SK-N-DZ (cell line): ENCODE measurements around the gene PRKACA.
"Not testable (repeated sequence)": the region's sequence is repeated elsewhere in the genome, so short reads cannot be mapped to it uniquely, and the experiment has no call there.

Source experiments
- DNase-seq: peaks from one replicate; pipeline ENCODE4 v3.0.0-alpha.2; 2015; ENCODE audit warnings: low spot score

PRKACA gene

DNA sequence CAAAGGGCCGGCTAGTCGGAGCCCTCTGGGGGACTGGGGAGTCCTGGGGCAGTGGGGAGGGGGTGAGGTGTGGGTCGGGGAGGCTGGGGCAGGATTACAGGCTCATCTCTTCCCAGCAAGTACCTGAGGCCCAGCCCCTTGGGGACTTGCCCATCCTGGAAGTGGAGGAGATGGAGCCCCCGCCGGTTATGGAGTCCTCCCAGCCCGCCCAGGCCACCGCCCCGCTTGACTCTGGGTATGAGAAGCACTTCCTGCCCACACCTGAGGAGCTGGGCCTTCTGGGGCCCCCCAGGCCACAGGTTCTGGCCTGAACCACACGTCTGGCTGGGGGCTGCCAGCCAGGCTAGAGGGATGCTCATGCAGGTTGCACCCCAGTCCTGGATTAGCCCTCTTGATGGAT lies 65.6 kb downstream of the PRKACA start:
- no peak for DNase-seq

DNA sequence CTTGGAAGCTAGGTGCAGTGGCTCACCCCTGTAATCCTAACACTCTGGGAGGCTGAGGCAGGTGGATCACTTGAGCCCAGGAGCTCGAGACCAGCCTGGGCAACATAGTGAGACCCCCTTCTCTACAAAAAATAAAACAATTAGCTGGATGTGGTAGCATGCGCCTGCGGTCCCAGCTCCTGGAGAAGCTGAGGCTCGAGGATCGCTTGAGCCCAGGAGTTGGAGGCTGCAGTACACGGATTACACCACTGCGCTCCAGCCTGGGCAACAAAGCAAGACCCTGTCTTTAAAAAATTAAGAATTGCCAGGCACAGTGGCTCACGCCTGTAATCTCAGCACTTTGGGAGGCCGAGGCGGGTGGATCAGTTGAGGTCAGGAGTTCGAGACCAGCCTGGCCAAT lies 66.6 kb downstream of the PRKACA start:
- DNase-seq = not testable (repeated sequence)

DNA sequence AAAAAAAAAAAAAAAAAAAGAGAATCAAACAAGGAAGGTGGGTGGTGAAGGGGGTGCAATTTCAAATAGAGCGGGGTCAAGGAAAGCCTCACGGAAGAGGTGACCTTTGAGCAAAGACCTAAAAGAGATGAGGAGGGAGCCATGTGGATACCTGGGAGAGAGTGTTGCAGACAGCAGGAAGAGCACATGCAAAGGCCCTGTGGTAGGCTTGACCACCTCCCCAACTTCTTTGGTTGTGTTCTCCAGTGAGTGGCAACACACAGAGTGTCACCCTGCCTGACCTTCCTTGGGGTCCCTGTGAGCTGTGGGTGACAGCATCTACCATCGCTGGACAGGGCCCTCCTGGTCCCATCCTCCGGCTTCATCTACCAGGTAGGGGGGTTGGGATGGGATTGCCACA lies 67.0 kb downstream of the PRKACA start:
- no peak for DNase-seq

DNA sequence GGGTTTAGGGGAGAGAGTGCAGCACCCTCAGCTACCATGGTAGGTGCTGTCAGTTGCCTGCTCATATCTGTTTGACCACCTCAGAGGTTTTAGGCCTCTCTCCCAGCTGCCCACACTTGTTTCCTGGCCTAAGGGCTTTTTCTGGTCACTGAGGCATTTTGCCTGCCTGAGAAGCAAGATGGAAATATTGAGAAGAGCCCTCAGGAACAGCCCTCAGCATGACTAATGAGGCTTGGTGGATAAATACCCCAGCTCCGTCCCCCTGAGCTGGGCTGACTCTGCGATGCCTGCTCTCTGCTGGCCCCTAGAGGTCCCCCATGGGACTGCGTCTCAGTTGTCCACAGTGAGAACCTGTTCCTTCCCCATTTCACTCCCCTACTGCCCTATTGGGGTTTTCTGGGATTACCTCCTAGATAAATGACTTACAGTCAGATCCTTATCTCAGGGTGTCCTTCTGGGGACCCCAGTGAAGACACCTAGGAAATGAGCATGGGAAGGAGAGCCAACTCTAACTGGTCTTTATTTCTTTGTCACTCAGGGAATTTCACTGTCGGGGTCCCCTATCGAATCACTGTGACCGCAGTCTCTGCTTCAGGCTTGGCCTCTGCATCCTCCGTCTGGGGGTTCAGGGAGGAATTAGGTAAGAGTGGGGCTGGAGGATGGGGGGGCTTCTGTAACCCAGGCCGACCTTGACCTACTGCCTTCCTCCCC lies 69.0 kb downstream of the PRKACA start:
- no peak for DNase-seq

DNA sequence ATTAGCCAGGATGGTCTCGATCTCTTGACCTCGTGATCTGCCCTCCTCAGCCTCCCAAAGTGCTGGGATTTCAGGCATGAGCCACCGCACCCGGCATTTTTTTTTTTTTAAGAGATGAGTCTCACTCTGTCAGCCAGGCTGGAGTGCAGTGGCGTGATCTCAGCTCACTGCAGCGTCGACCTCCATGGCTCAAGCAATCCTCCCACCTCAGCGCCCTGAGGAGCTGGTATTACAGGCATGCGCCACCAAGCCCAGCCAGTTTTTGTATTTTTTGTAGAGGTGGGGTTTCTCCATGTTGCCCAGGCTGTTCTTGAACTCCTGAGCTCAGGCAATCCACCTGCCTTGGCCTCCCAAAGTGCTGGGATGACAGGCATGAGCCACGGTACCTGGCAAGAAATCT lies 69.7 kb downstream of the PRKACA start:
- not testable (repeated sequence) for DNase-seq

DNA sequence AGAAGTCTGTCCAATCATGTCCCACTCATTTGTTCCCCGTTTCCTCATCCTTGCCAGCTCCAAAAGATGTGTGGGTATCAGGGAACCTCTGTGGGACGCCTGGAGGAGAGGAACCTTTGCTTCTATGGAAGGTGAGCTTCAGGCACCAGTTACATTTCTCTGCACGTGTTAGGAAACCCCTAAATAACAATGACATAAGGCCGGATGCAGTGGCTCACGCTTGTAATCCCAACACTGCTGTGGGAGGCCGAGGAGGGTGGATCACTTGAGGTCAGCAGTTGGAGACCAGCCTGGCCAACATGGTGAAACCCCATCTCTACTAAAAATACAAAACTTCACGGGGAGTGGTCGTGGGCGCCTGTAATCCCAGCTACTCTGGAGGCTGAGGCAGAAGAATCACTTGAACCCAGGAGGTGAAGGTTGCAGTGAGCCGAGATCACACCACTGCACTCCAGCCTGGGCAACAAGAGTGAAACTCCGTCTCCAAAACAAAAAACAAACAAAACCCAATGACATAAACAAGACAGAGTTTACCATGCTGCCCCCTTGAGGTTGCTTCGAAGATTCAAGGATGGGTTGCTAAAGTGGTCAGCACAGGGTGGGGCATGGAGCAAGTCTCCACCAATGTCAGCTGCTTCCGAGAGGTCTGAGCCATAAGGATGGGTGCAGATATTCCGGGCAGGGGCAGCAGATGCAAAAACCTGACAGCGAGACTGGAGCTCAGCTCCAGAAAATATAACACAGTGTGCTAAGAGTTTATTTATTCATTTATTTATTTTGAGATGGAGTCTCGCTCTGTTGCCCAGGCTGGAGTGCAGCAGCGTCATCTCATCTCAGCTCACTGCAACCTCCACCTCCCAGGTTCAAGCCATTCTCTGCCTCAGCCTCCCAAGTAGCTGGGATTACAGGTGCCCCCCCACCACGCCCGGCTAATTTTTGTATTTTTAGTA lies 74.6 kb downstream of the PRKACA start:
- DNase-seq = peak; percentile 63
